ENCODE results near the gene MALT1.

DNA sequence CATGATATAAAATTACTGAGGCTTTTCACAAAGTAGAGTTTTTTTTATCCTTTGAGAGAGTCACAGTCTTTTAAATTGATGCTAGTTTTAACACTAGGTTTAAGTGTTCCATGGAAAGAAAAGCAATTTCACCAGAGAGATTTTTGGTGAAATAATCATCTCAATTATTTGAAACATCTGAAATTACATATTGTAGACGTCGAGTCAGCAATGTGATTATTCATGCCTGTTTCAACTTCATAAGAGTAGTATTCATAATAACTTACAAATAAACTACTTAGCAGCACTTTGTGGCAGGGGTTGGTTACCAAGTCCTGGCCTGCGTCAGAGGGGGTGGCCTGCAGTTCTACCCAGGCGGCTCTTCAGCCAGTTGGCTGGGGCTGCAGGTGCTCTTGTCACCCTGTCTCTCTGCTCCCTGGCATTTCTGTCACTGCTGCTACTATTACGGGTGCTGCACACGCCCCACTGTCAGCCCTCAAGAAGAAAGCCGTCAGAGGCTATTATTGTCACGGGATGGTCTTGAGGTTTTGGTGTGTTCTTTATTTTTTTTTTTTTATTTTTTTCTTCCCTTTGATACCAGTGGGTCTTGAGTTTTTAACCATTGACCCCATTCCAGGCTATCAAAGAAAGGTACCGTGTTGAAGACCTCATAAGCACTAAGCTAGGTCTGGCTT is 50.4 kb downstream of the MALT1 start:
- TF ChIP-seq, protein P1, sequence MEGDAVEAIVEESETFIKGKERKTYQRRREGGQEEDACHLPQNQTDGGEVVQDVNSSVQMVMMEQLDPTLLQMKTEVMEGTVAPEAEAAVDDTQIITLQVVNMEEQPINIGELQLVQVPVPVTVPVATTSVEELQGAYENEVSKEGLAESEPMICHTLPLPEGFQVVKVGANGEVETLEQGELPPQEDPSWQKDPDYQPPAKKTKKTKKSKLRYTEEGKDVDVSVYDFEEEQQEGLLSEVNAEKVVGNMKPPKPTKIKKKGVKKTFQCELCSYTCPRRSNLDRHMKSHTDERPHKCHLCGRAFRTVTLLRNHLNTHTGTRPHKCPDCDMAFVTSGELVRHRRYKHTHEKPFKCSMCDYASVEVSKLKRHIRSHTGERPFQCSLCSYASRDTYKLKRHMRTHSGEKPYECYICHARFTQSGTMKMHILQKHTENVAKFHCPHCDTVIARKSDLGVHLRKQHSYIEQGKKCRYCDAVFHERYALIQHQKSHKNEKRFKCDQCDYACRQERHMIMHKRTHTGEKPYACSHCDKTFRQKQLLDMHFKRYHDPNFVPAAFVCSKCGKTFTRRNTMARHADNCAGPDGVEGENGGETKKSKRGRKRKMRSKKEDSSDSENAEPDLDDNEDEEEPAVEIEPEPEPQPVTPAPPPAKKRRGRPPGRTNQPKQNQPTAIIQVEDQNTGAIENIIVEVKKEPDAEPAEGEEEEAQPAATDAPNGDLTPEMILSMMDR (IDR thresholded peaks at IDR 0.05), result no peak
- TF ChIP-seq POLR2A (IDR thresholded peaks at IDR 0.05), result no peak
